H1 (cell line): ENCODE data around the gene SLC13A4.

Experiments
- CEBPB ChIP-seq: IDR thresholded peaks from 2 replicates; pipeline ENCODE4 v1.6.1; 2012; ENCODE audit warnings: low read depth, low read length
- TF ChIP-seq, protein P1 (sequence below), 3 experiments: IDR thresholded peaks; 1 replicate in 2 of 3; 2 replicates in 1 of 3; pipeline versions ENCODE4 v1.5.1 to v1.6.1; 2011; ENCODE audit warnings: low read length in 3 of 3, mild to moderate bottlenecking in 3 of 3, inconsistent platforms in 2 of 3, low read depth in 1 of 3, moderate library complexity in 1 of 3; ENCODE audit not compliant: insufficient read depth in 1 of 3; ENCODE audit errors: control extremely low read depth in 1 of 3
- TF ChIP-seq, protein P2 (sequence below): IDR thresholded peaks from 2 replicates; pipeline ENCODE4 v1.6.1; 2011; ENCODE audit warnings: low read depth, mild to moderate bottlenecking, low read length; ENCODE audit not compliant: insufficient read depth

DNA sequence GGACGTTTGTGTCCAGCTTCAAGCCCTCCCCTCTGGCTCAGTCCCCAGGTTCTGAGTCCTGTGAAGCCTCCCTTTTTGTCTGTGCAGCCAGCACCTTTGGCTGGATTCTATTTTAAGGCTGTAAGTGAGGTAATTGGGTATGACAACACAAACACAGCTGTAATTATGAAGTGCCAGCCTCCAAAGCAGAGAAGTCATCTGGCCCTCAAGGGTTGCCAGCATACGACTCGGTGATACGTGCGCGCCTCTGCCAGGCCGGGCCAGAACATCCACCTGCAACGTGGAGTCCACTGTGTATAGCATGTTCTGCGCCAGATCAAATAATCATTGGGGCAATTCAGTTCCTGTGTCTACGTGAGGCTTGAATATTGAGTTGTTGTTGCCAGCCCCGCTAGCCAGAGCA lies 27.4 kb upstream of the SLC13A4 start:
- no peak for TF ChIP-seq CEBPB
- TF ChIP-seq, protein P1, sequence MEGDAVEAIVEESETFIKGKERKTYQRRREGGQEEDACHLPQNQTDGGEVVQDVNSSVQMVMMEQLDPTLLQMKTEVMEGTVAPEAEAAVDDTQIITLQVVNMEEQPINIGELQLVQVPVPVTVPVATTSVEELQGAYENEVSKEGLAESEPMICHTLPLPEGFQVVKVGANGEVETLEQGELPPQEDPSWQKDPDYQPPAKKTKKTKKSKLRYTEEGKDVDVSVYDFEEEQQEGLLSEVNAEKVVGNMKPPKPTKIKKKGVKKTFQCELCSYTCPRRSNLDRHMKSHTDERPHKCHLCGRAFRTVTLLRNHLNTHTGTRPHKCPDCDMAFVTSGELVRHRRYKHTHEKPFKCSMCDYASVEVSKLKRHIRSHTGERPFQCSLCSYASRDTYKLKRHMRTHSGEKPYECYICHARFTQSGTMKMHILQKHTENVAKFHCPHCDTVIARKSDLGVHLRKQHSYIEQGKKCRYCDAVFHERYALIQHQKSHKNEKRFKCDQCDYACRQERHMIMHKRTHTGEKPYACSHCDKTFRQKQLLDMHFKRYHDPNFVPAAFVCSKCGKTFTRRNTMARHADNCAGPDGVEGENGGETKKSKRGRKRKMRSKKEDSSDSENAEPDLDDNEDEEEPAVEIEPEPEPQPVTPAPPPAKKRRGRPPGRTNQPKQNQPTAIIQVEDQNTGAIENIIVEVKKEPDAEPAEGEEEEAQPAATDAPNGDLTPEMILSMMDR (IDR thresholded peaks at IDR 0.05; ENCODE audit: control extremely low read depth in 1 of 3, insufficient read depth in 1 of 3, low read depth in 1 of 3, low read length in 3 of 3), result no peak
- TF ChIP-seq, protein P2, sequence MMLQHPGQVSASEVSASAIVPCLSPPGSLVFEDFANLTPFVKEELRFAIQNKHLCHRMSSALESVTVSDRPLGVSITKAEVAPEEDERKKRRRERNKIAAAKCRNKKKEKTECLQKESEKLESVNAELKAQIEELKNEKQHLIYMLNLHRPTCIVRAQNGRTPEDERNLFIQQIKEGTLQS, result no peak
